IPS-18a (cell line): ENCODE results near the gene TMEM163.

ENCODE experiments used
- H3K27ac ChIP-seq: one replicate; pipeline ENCODE4 v1.5.1; 2013; ENCODE audit warnings: low read length
- H3K27me3 ChIP-seq: one replicate; pipeline ENCODE4 v1.6.1; 2013; ENCODE audit warnings: mild to moderate bottlenecking, low read length; ENCODE audit not compliant: control insufficient read depth, insufficient read depth
- H3K36me3 ChIP-seq: one replicate; pipeline ENCODE4 v1.6.1; 2013; ENCODE audit warnings: low read depth, low read length; ENCODE audit not compliant: control insufficient read depth
- H3K4me1 ChIP-seq: one replicate; pipeline ENCODE4 v1.6.1; 2013; ENCODE audit warnings: low read depth, low read length; ENCODE audit not compliant: control insufficient read depth
- H3K4me3 ChIP-seq: one replicate; pipeline ENCODE4 v1.5.1; 2013; ENCODE audit warnings: low read length
- H3K9ac ChIP-seq: one replicate; pipeline ENCODE4 v1.6.1; 2013; ENCODE audit warnings: mild to moderate bottlenecking, low read length, moderate library complexity
- H3K9me3 ChIP-seq: one replicate; pipeline ENCODE4 v1.6.1; 2013; ENCODE audit warnings: low read depth, low read length; ENCODE audit not compliant: control insufficient read depth

The TMEM163 gene

DNA sequence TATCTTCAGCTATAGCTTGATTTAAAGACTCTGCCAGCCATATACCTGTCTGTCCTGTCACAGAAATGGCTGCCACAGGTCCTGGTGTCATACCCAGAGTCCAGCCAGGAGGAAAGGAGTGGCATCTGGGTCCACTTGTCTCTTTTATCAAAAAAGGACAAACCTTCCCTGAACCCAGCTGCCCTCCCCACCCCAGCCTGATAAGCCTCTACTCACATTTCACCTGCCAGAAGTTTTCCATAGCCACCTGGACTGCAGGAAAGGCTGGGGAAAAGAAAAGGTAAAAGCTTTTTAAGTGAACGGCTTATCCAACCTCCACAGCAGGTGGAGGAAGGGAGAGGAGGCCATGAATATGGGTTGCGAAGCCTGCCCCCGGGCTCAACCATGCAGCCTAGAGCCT lies 32.8 kb downstream of the TMEM163 start:
- Histone ChIP-seq H3K36me3 (no peaks in the 10 kb centered on the region), H3K27ac (no peak overlapping the region), H3K4me3 (no peak overlapping the region), H3K9ac (no peak overlapping the region), H3K4me1 (peaks cover 3% of the 10 kb centered on the region), H3K9me3 (no peaks in the 10 kb centered on the region), H3K27me3 (no peaks in the 10 kb centered on the region)

DNA sequence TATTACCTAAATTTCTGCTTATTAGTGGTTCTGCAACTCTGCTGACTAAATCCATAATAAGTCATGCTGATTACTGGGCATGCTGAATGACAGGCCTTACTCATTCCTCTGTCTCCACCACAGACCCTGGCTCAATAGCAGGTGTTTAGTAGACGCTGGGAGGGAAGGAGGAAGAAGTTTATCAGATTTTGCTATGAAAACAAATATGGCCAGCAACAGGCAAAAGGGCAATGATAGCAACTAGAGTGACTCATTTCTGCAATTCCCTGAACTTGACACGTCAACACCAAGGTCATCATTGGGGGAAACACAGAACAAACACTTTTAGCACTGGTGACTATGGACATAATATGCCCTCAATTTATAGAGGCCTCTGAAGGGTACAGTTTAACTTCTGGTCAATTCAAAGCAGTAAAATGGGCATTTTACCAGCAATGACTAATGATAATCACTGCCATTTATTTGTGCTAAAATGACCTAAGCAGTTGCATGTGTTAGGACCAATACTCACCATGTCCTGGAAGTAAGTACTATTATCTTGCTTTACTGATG lies 35.2 kb downstream of the TMEM163 start:
- Histone ChIP-seq H3K36me3 (no peaks in the 10 kb centered on the region), H3K27me3 (no peaks in the 10 kb centered on the region), H3K9ac (no peak overlapping the region), H3K9me3 (no peaks in the 10 kb centered on the region), H3K4me3 (no peak overlapping the region), H3K4me1 (peaks cover 5% of the 10 kb centered on the region), H3K27ac (no peak overlapping the region)

DNA sequence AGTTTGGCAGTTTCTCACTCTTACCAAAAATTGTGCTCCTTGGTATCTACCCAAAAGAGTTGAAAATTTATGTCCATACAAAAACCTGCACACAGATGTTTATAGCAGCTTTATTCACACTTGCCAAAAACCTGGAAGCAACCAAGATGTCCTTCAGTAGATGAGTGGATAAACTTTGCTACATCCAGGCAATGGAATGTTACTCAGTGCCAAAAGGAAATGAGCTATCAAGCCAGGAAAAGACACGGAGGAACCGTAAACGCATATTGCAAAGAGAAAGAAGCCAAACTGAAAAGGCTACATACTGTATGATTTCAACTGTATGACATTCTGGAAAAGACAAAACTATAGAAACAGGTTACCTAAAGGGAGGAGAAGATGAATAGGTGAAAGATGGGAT lies 36.1 kb downstream of the TMEM163 start:
- Histone ChIP-seq H3K9me3 (no peaks in the 10 kb centered on the region), H3K36me3 (no peaks in the 10 kb centered on the region), H3K4me3 (no peak overlapping the region), H3K9ac (no peak overlapping the region), H3K27ac (no peak overlapping the region), H3K4me1 (peaks cover 14% of the 10 kb centered on the region), H3K27me3 (no peaks in the 10 kb centered on the region)

DNA sequence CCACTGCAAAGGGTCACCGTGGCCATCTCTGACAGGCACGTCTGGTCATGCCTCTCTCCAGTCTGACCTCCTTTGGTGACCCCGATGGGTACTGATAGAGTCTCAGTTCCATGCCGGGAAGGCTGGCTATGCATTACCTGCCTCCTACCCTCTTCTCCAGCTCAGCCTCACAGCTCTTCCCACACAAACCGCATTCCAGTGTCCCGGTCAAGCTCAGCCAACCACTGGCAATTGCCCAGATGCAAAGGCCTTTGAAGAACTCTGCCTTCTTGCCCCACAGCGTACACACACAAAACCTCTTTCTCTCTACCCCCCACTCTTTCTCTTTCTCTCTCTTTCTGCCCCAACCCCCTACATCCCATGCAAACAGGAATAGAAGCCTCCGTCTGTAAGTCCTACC lies 37.6 kb downstream of the TMEM163 start:
- Histone ChIP-seq H3K27me3 (no peaks in the 10 kb centered on the region), H3K4me3 (no peak overlapping the region), H3K9me3 (no peaks in the 10 kb centered on the region), H3K27ac (no peak overlapping the region), H3K36me3 (no peaks in the 10 kb centered on the region), H3K4me1 (peaks cover 21% of the 10 kb centered on the region), H3K9ac (no peak overlapping the region)

DNA sequence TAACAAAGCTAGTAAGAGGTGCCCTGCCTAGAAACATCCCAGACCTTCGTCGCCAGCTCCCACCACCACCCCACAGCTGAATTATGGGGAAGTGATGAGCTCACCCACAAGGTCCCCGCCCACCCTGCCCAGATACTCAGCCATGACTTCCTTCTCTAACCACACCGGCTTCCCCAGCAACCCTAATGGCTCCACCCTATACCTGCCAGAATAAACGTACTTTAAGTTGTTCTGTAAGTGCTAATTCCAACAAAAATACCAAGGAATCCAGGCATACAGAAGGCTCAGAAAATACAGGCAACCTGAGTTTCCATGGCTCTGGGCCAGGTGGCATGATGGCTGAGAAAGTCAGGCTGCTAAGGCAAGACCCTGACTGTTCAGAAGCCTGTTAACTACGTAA lies 39.1 kb downstream of the TMEM163 start:
- Histone ChIP-seq H3K36me3 (no peaks in the 10 kb centered on the region), H3K4me1 (peaks cover 18% of the 10 kb centered on the region), H3K9me3 (no peaks in the 10 kb centered on the region), H3K27me3 (no peaks in the 10 kb centered on the region), H3K27ac (no peak overlapping the region), H3K9ac (no peak overlapping the region), H3K4me3 (no peak overlapping the region)

DNA sequence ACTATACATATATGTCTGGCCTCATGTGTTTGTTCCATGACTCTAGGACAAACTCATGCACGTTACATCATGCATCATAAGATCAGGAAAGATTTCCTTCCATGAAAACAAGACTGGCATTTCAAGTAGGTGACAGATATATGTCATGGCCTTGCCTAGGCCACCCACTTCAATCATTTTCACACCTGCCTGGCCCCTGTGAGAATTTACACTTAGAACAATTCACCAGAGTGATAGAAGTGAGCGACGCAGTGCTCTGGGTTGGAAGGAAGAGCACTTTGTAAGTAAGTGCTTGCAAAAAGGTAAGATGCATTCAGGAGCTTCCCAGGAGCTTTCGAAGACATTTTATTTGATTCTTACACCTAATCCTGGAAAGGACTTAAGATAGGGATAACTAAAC lies 39.5 kb downstream of the TMEM163 start:
- H3K9ac ChIP-seq: no peak overlapping the region
- H3K4me1 ChIP-seq: peaks cover 18% of the 10 kb centered on the region
- H3K9me3 ChIP-seq: no peaks in the 10 kb centered on the region

DNA sequence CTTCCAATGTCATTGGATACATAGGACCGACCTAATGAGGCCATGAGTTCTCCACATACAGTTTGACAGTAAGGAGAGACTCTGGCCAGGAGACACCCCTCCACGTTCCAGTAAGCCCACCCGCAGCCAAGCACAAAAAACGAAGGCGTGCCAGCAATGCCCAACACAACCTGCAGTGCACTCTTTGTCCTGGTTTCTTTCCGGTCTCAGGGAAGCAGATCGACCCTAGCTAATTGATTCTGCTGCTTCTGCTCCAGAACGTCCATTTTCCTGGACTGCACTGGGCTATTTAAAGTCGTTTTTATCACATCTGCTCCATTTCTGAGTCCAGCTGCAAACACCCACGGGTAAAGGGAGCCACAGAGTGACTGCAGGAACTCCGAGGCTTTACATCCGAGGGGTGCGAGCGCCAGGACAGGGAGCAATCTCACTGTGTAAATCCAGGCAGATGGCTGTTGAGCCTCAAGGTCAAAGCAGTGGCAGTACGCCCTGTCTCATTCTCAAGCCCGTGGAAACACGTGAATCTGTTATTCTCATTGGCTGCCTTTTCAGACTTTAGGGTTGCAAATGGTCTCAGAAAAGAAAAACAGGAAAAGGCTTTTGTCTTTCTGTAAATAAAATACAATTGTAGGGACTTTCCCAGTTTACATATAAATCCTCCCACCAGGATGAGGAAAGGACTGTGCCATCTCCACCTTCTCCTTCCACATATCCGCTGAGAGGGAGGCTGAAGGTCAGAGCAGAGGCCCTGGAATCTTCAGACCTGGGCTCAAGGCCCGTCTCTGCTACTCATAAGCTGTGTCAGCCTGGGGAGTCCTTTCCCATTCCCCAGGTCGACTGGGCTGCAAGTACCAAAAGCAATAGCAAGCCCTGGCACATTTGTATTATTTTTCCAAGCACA lies 40.7 kb downstream of the TMEM163 start:
- Histone ChIP-seq H3K4me1 (peaks cover 18% of the 10 kb centered on the region), H3K9me3 (no peaks in the 10 kb centered on the region), H3K36me3 (no peaks in the 10 kb centered on the region), H3K9ac (no peak overlapping the region), H3K4me3 (no peak overlapping the region), H3K27ac (no peak overlapping the region), H3K27me3 (no peaks in the 10 kb centered on the region)

More for the DNA sequence above, 39.5 kb downstream of the TMEM163 start:
- no peaks in the 10 kb centered on the region for H3K36me3 ChIP-seq
- no peaks in the 10 kb centered on the region for H3K27me3 ChIP-seq
- H3K27ac ChIP-seq: no peak overlapping the region
- no peak overlapping the region for H3K4me3 ChIP-seq

DNA sequence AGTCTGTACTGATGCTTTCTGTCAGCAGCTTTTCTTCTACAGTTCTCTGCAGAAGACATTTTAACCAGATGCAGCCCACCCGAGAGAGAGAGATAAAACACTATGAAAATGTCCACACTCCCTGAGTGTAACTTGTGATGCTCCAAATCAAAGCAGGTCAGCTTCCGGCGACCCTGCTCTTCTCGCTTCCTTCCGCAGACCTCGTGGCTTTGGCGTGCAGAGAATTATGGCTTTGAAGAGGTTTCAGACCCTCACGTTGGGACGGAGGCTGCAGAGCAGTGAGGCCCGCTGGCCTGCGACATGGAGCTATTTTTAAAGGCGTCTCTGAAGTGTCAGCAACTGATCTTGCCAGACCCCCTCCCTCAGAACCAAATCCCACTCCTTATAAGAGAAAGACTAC lies 41.8 kb downstream of the TMEM163 start:
- H3K27ac ChIP-seq: no peak overlapping the region
- H3K4me1 ChIP-seq: peaks cover 18% of the 10 kb centered on the region
- H3K9me3 ChIP-seq: no peaks in the 10 kb centered on the region
- no peak overlapping the region for H3K4me3 ChIP-seq
- H3K36me3 ChIP-seq: no peaks in the 10 kb centered on the region
- H3K27me3 ChIP-seq: no peaks in the 10 kb centered on the region
- H3K9ac ChIP-seq: no peak overlapping the region

DNA sequence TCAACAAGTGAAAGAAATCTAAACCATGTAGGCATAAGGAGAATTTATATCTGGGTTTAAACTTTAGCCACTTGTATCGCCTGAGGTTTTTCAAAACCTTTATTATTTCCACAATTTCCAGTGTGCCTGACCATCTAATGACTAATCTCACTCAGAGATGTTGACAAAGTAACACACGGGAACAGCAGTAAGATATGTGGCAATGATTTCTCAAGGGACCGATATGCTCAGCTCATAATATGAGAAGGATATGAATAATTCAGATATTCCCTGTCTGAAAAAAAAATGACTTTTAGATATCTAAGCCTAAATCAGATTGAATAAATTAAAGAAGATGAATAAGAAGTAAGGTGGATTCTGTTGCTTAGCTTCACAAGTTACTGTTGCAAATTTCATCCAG lies 43.5 kb downstream of the TMEM163 start:
- H3K27me3 ChIP-seq: no peaks in the 10 kb centered on the region
- no peak overlapping the region for H3K9ac ChIP-seq
- peaks cover 24% of the 10 kb centered on the region for H3K4me1 ChIP-seq
- H3K27ac ChIP-seq: no peak overlapping the region
- no peaks in the 10 kb centered on the region for H3K9me3 ChIP-seq
- no peaks in the 10 kb centered on the region for H3K36me3 ChIP-seq
- no peak overlapping the region for H3K4me3 ChIP-seq

DNA sequence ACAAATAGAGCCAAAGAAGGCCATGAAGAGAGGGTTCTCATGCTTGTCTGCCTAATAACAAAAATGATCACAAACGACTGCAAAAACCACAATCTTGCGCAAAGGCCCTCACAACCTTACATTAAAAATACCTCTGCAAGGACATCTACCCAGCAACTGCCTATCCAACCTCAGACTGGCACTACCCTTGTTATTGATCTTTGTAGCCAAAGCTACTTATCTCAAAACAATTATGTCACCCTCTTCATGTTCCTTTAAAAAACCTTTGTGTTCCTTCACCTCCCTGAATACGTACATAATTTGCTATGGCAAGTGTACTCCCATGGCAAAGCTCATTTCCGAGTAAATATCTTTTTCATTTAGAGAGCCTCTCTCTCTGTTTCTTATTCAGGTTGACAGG lies 44.1 kb downstream of the TMEM163 start:
- H3K4me1 ChIP-seq: peaks cover 24% of the 10 kb centered on the region
- no peaks in the 10 kb centered on the region for H3K27me3 ChIP-seq
- H3K27ac ChIP-seq: no peak overlapping the region
- no peak overlapping the region for H3K9ac ChIP-seq
- H3K36me3 ChIP-seq: no peaks in the 10 kb centered on the region
- H3K9me3 ChIP-seq: no peaks in the 10 kb centered on the region
- H3K4me3 ChIP-seq: no peak overlapping the region

DNA sequence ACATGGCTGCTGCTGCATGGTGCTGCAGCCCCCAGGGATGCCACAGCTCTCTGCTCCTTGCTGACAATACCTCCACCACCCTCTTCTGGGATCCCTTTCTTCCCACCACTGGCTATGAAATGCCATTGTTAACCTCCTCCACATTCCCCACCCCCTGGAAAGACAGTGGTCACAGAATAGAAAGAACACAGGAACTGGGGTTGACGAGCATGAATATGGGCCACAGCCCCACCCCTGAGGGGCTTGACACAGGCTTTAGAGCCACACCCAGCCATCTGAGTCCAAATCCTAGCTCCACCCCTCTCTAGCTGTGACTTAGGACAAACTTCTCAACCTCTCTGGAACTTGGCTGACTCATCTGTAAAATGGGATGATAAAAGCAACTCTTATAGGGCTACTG lies 47.3 kb downstream of the TMEM163 start:
- Histone ChIP-seq H3K9me3 (no peaks in the 10 kb centered on the region), H3K36me3 (no peaks in the 10 kb centered on the region), H3K27ac (no peak overlapping the region), H3K4me3 (no peak overlapping the region), H3K27me3 (no peaks in the 10 kb centered on the region), H3K9ac (no peak overlapping the region), H3K4me1 (peaks cover 6% of the 10 kb centered on the region)

DNA sequence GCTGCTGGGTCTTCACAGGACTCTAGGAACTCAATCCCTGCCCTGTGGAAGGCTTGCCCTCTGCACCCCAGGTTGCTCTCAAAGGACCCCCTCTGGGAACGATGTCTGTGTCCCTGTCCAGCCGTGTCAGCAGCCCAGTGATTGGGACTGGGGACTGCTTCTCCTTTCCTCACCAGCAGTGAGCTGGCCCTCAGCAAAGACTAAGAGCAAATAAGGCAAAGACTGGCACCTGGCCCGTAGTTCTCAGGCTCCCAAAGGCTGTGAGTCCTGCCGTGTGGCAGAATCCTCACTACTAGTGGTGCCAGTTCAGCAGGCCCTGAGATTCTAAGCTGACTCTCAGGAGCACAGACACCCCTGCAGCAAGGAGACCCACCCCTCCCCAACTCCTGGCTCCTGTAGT lies 47.8 kb downstream of the TMEM163 start:
- H3K4me1 ChIP-seq: peaks cover 6% of the 10 kb centered on the region
- H3K27me3 ChIP-seq: no peaks in the 10 kb centered on the region
- no peak overlapping the region for H3K27ac ChIP-seq
- no peak overlapping the region for H3K9ac ChIP-seq
- H3K9me3 ChIP-seq: no peaks in the 10 kb centered on the region
- no peak overlapping the region for H3K4me3 ChIP-seq
- H3K36me3 ChIP-seq: no peaks in the 10 kb centered on the region
